Ovary (tissue), 3 donors: Measurements from ENCODE around the gene PAN2.

ENCODE experiments used
- EP300 ChIP-seq: sonication (generic); formaldehyde crosslinking; IDR thresholded peaks from one replicate; pipeline ENCODE4 v1.6.1; 2017; ENCODE audit warnings: antibody characterized with exemption
- TF ChIP-seq, protein P1 (sequence below), 3 donors: fragments of 450-650 bp in 2 of 3; fragments of 200-600 bp in 1 of 3; IDR thresholded peaks; one replicate each; pipeline versions ENCODE4 v1.5.1 to v1.8.0; 2016 to 2022; ENCODE audit warnings: antibody characterized with exemption in 3 of 3, mild to moderate bottlenecking in 1 of 3
- donor health status: DM: no; HTN: no; CAD: no.

DNA sequence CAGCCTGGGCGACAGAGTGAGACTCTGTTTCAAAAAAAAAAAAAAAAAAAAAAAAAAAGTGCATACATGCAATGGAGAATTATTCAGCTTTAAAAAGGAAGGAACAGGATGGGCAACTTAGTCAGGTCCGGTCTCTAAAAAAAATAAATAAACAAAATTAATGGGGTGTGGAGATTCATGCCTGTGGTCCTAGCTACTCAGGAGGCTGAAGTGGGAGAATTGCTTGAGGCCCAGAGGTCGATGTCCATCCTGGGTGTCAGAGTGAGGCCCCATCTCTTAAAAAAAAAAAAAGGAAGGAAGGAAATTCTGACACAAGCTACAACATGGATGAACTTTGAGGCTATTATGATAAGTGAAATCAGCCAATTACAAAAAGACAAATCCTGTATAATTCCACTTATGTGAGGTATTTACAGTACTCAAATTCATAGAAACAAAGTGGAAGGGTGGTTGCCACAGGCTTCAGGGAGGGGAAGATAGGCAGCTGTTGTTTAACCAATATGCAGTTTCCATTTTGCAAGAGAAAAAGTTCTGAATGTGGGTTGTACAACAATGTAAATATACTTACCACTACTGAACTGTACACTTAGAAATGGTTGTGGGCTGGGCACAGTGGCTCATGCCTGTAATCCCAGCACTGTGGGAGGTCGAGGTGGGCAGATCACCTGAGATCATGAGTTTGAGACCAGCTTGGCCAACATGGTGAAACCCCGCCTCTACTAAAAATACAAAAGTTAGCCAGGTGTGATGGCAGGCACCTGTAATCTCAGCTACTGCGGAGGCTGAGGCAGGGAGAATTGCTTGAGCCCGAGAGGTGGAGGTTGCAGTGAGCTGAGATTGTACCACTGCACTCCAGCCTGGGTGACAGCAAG is 41.2 kb upstream of the PAN2 start:
- TF ChIP-seq, protein P1, sequence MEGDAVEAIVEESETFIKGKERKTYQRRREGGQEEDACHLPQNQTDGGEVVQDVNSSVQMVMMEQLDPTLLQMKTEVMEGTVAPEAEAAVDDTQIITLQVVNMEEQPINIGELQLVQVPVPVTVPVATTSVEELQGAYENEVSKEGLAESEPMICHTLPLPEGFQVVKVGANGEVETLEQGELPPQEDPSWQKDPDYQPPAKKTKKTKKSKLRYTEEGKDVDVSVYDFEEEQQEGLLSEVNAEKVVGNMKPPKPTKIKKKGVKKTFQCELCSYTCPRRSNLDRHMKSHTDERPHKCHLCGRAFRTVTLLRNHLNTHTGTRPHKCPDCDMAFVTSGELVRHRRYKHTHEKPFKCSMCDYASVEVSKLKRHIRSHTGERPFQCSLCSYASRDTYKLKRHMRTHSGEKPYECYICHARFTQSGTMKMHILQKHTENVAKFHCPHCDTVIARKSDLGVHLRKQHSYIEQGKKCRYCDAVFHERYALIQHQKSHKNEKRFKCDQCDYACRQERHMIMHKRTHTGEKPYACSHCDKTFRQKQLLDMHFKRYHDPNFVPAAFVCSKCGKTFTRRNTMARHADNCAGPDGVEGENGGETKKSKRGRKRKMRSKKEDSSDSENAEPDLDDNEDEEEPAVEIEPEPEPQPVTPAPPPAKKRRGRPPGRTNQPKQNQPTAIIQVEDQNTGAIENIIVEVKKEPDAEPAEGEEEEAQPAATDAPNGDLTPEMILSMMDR (IDR thresholded peaks at IDR 0.05), result no peak
- TF ChIP-seq EP300, result no peak
